ENCODE data around the gene KDR. TPM values are rescaled to one million over a fixed set of nuclear protein-coding genes. Genes with fewer than 3 reads are reported as not detected.

The KDR gene
- total RNA-seq, 1 experiment from 2014 or later, result 1.1 TPM

GRCh38 chr4:55079451-55080173, 45.8 kb downstream of the KDR start:
- DNase-seq (ENCODE audit: low read depth), result peak; percentile 21

DNA sequence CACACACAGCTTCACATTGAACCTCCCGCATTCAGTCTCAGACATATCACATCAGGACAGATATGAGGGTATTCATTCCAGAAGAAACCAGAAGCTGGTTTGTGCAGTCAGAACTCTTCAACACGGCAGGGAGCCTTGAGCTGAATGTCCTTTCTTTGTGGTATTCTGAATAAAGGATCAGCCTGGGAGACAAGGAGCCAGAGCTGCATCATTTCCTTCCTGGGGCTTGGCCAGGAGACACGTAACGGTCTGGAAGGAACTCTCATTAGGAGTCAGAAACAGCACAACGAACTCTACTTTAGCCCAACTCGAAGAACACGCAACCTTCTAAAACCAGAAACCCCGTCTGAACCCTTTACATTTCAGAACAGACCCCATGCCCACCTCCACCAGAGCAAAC, 46.4 kb downstream of the KDR start:
- DNase-seq (ENCODE audit: low read depth), result peak; percentile 65

DNA sequence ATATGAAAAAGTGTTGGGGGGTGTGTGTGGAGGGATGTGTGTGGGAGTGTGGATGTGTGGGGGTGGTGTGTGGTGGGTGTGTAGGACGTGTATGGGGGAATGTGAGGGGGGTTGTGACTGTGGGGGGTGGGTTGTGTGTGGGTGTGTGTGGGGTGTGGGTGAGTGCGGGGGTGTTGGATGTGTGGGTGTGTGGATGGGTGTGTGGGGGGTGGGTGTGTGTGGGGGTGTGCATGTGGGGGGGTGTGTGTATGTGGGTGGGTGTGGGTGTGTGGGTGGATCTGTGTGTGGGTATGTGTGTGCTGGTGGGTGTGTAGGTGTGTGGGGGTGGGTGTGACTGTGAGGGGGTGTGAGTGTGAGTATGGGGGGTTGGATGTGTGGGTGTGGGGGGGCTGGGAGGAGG, 47.8 kb downstream of the KDR start:
- no peak for DNase-seq (ENCODE audit: low read depth)

GRCh38 chr4:55075823-55076716, 49.3 kb downstream of the KDR start:
- no peak for DNase-seq (ENCODE audit: low read depth)

- DNase-seq (ENCODE audit: low read depth), result no peak
Measured at GRCh38 chr4:55075376-55075775, 50.0 kb downstream of the KDR start.

DNA sequence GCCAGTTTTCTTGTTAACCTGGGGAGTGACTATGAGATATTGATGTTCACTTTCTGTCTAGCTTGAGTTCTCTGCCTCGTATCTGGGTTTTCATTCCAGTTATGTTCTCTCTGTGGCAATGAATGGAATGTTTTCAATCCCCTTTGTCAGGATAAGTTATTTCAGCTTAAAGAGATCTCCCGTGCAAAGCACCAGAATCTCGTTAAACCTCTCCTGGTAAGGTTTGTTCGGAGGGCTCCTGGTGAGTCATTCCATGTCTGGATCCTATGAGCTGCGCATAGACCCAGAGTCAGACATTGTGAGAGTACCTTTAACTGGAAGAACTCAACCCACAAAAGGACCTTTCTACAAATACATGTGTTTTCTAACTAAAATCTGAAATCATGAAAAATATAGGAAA, 51.0 kb downstream of the KDR start:
- DNase-seq (ENCODE audit: low read depth), result peak; percentile 17

GRCh38 chr4:55071951-55072350, 53.4 kb downstream of the KDR start:
- DNase-seq (ENCODE audit: low read depth), result no peak

- peak; percentile 9 for DNase-seq (ENCODE audit: low read depth)
Measured at GRCh38 chr4:55069248-55069647, 56.1 kb downstream of the KDR start.

DNA sequence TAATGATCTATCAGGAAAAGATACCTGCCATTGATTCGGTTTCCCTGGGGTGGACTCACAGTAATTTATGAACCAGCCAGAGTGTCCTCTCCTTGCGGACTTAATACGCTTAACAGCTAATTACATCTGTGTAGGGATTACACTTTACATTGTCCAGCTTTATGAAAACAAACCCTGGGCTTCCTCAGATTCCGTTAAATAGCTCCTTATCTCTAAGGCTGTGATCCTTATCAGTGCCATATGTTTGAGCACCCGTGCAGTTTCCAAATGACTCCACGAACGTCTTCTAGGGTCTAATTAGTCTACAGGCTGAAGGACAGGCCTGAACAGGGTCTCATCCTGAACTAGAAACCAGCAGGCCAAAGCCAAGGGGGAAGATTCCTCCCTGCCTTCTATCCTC, 56.9 kb downstream of the KDR start:
- no peak for DNase-seq (ENCODE audit: low read depth)

DNA sequence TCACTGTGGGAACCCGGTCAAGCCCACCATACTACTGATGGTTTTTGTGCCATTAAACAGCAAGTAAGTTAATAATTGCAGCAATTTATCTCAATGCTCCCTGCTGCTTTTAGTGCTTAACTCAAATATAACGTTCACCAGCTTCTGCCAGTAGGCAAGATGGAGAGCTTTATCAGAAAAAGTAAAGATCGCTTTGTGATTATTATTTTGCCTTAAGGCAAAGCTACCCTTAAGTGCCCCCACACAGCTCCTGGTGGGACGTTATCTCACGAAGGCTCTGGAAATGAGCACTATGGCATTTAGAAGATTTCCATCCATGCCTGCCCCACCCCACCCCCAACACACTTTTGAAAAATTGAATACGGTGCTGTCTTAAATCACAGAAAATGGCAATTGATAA, 59.4 kb downstream of the KDR start:
- DNase-seq (ENCODE audit: low read depth), result no peak

- DNase-seq (ENCODE audit: low read depth), result no peak
Measured at GRCh38 chr4:55055529-55055928, 69.9 kb downstream of the KDR start.

DNA sequence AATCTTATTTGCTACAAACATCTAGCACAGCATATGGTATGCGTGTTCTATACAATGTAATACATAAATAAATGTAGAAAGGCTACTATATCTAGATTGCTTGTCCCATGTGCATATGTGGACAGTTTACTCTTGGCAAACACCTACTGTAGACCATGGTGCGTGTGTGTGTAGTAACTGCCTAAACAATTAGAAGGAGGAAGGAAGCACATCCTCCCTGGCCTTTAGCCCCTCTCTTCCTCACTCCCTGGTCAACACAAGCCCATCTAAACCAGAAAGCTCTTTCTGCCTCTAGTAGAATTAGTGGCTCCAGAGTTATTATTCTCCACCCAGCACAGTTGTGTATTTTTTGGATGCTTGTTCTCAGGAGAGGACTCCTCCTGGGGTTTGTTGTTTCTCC, 73.9 kb downstream of the KDR start:
- no peak for DNase-seq (ENCODE audit: low read depth)

- no peak for DNase-seq (ENCODE audit: low read depth)
Measured at GRCh38 chr4:55050418-55050950, 74.9 kb downstream of the KDR start.

DNA sequence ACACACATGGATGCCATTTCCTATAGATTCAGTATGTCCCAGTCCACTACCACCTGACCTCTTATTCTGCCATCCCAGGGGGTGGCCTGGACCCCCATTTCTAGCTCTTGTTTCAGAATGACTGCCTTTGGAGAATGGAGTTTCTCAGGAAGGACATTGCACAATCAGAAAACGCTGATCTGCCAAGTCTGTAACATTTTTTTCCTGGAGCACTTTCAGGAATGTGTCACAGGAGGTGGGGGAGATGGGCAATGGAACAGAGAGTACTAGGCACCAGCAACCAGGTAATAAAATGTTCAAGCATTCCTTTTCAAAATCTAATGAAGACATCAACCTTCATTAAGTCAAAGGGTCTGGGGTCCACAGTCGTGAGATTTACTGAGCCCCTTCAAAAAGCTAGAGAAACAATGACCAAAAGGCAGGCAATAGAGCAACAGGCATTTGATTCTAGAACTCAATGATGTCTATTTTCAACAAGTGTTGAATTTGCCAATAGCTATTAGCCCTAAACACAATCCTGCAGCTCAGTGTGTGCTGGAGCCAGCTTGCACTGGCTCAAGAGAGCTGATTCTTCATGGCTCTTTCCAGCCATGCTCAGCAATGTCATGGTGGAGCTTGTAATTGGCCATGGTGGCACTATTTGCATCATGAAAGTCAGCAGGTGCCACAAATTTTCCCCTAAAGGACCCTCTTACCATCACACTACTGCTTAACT, 87.1 kb downstream of the KDR start:
- no peak for DNase-seq (ENCODE audit: low read depth)

DNA sequence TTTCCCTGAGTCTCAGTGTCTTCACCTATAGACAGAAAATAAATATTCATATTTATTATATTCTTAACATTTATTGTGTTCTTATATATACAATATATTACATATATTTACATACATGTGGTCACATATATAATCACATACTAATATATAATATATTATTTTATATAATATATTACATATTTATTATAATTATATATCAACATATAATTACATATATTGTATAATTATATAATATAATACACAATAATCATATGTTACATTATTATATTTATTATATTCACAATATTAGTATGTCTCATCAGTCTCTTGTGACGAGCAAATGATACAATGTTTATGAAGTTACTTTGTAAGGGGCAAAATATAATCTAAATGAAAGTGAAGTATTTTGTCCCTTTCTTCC, 87.7 kb downstream of the KDR start:
- no peak for DNase-seq (ENCODE audit: low read depth)

DNA sequence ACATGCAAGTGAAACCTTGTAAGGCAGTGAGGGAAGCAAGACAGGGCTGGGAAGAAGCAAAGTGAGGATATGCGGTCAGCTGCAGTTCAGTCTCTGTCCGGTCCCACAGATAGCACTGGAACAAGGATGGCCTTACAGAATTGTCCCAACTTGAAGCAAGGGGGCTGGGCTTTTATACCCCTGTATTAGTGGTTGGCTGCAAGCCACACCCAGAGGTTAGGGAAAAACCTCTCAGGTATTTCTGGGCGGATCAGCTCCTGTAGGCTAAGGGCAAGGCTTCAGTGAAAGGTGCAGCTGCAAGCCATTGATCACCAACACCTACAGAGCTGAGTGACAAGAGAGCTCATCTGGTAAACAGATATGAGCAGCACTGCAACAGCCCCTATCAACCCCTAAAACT, 89.0 kb downstream of the KDR start:
- no peak for DNase-seq (ENCODE audit: low read depth)

- DNase-seq (ENCODE audit: low read depth), result no peak
Measured at GRCh38 chr4:55035892-55036291, 89.5 kb downstream of the KDR start.

DNA sequence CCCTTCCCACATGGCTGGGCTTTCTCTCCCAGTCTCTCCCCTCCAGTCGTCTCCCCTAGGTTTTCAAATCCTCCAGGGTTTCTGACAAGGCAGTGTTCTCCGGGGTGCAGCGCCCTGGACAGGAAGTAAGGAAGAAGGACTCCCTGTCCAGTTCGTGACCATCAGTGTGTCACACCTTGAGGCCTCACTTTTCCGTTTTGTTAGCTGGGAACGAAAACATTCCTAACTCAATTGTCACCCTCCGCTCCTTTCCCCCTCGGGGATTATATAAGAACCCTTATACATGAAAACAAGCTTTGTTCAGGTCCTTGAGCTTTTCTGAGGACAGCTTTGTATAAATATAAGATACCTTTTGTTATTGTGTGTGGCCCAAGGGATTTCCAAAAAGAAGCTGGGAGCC, 92.1 kb downstream of the KDR start:
- no peak for DNase-seq (ENCODE audit: low read depth)

- DNase-seq (ENCODE audit: low read depth), result no peak
Measured at GRCh38 chr4:55032788-55033187, 92.6 kb downstream of the KDR start.

DNA sequence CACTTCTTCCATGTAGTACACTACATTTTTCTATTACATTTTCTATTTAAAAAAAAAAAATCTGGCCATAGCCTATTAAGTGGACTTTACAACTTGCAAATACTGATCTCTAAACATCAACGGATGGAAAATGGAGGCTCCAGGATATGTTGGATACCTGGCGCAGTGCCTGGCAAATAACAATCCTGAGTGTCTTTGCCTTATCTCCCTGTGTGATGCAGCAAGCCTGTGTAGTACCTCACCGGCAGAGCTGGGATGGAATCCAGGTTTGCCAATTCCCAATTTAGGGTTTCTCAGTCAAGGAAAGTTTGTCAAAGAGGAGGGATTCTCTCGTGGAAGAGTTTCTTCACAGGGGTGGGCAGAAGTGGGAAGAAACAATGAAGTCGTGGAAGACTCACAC, 93.2 kb downstream of the KDR start:
- no peak for DNase-seq (ENCODE audit: low read depth)

DNA sequence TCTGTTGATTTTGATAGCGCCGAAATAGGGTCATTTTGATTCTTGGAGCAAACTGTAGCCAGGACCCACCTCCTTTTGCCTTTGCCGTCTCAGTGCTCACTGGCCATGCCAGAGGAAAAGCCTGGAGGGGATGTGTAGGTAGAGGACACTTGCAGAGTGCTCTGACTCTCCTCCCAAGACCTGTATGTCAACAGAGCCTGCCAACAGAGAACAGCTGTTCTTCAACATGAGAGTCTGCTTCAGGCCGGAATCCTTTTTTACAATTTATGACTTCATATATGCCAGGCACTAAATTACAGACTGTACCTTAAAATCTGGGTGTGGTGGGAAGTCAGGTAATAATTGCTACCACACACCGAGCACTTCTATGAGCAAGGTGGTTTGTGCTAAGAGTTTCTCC, 94.2 kb downstream of the KDR start:
- DNase-seq (ENCODE audit: low read depth), result no peak

- DNase-seq (ENCODE audit: low read depth), result no peak
Measured at GRCh38 chr4:55030589-55030988, 94.8 kb downstream of the KDR start.
